ENCODE results near the gene UXS1. TPM values are rescaled to one million over a fixed set of nuclear protein-coding genes. Genes with fewer than 3 reads are reported as not detected.

The UXS1 gene
- total RNA-seq, 1 donor, result 22.8 TPM

DNA sequence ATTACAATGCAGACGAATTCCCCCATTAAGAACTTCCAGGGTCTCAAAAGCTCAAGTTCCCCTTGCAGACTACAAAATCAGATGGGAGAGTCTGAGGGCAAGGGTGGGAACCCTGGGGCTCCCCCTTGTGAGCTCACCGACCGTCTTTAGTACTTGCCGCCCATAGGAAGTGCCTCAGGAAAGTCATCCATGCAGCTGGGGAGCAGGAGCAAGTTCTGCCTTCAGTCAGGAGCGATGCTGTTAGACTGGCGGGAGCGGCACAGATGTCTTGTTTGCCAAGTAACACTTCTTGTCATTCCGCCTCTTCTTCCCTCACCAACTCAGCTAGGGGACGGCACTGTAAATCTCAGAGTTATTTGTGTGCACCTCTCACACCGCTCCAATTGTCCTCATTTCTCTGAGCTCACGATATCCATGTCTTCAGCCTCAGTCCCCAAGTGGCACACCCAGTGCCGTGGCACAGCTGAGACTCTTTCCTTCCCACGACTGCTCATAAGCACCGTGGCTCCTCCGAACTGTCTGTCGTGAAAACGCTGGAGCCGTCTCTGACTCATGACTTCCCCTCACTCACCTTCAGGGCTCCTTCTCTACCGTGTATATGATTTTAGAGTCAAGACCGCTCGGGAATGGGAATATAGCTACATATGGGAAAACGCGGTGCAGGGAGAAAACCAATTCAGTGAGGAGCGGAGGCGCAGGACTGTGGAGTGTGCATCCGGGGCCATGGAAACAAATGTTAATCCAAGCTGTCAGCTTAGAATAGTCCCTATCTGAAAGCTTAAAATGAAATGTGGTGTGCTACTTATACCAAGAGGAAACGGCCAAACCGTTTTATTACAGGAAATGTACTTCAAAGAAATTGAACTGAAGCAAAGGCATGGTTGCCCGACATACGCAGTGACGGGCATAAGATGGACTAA, 34.0 kb downstream of the UXS1 start:
- Histone ChIP-seq H3K4me3 (ENCODE audit: insufficient read depth, low read length) (no peak overlapping the region), H3K4me1 (ENCODE audit: insufficient read depth, low read length) (peaks cover 3% of the 10 kb centered on the region), H2AFZ (ENCODE audit: low read length) (no peak overlapping the region), H3K79me2 (ENCODE audit: insufficient read depth, low read length) (no peaks in the 10 kb centered on the region), H3K9me3 (ENCODE audit: low read depth, low read length) (no peaks in the 10 kb centered on the region), H4K20me1 (ENCODE audit: insufficient read depth, low read length) (no peaks in the 10 kb centered on the region), H3K4me2 (ENCODE audit: insufficient read depth, low read length) (no peak overlapping the region), H3K36me3 (ENCODE audit: insufficient read depth, low read length) (peaks cover 14% of the 10 kb centered on the region), H3K27ac (ENCODE audit: low read depth, low read length) (no peak overlapping the region), H3K27me3 (ENCODE audit: insufficient read depth, low read length) (no peaks in the 10 kb centered on the region)
- TF ChIP-seq, protein P1, sequence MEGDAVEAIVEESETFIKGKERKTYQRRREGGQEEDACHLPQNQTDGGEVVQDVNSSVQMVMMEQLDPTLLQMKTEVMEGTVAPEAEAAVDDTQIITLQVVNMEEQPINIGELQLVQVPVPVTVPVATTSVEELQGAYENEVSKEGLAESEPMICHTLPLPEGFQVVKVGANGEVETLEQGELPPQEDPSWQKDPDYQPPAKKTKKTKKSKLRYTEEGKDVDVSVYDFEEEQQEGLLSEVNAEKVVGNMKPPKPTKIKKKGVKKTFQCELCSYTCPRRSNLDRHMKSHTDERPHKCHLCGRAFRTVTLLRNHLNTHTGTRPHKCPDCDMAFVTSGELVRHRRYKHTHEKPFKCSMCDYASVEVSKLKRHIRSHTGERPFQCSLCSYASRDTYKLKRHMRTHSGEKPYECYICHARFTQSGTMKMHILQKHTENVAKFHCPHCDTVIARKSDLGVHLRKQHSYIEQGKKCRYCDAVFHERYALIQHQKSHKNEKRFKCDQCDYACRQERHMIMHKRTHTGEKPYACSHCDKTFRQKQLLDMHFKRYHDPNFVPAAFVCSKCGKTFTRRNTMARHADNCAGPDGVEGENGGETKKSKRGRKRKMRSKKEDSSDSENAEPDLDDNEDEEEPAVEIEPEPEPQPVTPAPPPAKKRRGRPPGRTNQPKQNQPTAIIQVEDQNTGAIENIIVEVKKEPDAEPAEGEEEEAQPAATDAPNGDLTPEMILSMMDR (IDR thresholded peaks at IDR 0.05; ENCODE audit: extremely low read depth, low read depth, low read length), result no peak
- DNase-seq (ENCODE audit: insufficient read length, low spot score, missing footprints), result no peak

DNA sequence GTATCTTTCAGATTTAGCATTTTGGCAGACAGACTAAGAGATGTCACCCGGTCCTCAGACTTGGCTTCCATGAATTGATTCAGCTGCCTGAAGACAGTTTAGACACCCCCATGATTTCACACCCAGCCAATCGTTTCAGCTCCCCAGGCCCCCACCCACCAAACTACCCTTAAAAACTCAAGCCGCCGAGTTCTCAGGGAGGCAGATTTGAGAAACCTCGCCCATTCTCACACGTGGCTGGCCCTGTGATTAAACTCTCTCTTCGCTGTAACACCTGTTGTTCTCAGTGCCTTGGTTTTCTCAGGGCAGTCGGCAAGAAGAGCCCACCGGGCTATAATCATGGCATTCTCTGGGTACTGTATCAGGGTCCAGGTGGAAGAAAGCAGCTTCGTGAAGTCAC, 35.2 kb downstream of the UXS1 start:
- no peak overlapping the region for H3K27ac ChIP-seq (ENCODE audit: low read depth, low read length)
- no peak overlapping the region for H2AFZ ChIP-seq (ENCODE audit: low read length)
- peaks cover 3% of the 10 kb centered on the region for H3K4me1 ChIP-seq (ENCODE audit: insufficient read depth, low read length)
- no peaks in the 10 kb centered on the region for H3K9me3 ChIP-seq (ENCODE audit: low read depth, low read length)
- H3K27me3 ChIP-seq (ENCODE audit: insufficient read depth, low read length), result no peaks in the 10 kb centered on the region
- TF ChIP-seq, protein P1 (IDR thresholded peaks at IDR 0.05; ENCODE audit: extremely low read depth, low read depth, low read length), result no peak
- no peak overlapping the region for H3K4me2 ChIP-seq (ENCODE audit: insufficient read depth, low read length)
- no peaks in the 10 kb centered on the region for H4K20me1 ChIP-seq (ENCODE audit: insufficient read depth, low read length)
- H3K4me3 ChIP-seq (ENCODE audit: insufficient read depth, low read length), result no peak overlapping the region
- no peaks in the 10 kb centered on the region for H3K79me2 ChIP-seq (ENCODE audit: insufficient read depth, low read length)
- DNase-seq (ENCODE audit: insufficient read length, low spot score, missing footprints), result no peak
- H3K36me3 ChIP-seq (ENCODE audit: insufficient read depth, low read length), result peaks cover 23% of the 10 kb centered on the region

DNA sequence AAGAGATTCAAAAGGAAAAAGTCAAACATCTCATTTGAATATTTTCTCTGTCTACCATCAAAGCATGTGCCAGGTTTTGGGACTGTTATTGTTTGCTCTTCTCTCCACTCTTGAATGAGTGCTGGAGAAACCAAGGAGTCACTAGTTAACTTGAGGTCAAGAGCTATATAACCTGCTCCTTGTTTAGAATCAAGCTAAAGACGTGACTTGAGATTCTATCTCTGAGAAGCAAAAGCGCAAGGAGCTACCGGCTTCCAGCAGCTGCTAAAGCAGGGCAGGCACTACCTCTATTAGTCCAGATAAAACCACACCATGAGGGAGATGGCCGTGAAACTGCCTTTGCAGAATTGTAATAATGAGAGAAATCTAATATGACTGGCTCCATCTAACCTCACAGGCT, 36.0 kb downstream of the UXS1 start:
- DNase-seq (ENCODE audit: insufficient read length, low spot score, missing footprints), result no peak
- no peaks in the 10 kb centered on the region for H4K20me1 ChIP-seq (ENCODE audit: insufficient read depth, low read length)
- peaks cover 23% of the 10 kb centered on the region for H3K36me3 ChIP-seq (ENCODE audit: insufficient read depth, low read length)
- H3K4me2 ChIP-seq (ENCODE audit: insufficient read depth, low read length), result no peak overlapping the region
- no peak overlapping the region for H3K27ac ChIP-seq (ENCODE audit: low read depth, low read length)
- H3K4me3 ChIP-seq (ENCODE audit: insufficient read depth, low read length), result no peak overlapping the region
- H3K79me2 ChIP-seq (ENCODE audit: insufficient read depth, low read length), result no peaks in the 10 kb centered on the region
- no peaks in the 10 kb centered on the region for H3K9me3 ChIP-seq (ENCODE audit: low read depth, low read length)
- H2AFZ ChIP-seq (ENCODE audit: low read length), result no peak overlapping the region
- H3K4me1 ChIP-seq (ENCODE audit: insufficient read depth, low read length), result no peaks in the 10 kb centered on the region
- TF ChIP-seq, protein P1 (IDR thresholded peaks at IDR 0.05; ENCODE audit: extremely low read depth, low read depth, low read length), result no peak
- no peaks in the 10 kb centered on the region for H3K27me3 ChIP-seq (ENCODE audit: insufficient read depth, low read length)

DNA sequence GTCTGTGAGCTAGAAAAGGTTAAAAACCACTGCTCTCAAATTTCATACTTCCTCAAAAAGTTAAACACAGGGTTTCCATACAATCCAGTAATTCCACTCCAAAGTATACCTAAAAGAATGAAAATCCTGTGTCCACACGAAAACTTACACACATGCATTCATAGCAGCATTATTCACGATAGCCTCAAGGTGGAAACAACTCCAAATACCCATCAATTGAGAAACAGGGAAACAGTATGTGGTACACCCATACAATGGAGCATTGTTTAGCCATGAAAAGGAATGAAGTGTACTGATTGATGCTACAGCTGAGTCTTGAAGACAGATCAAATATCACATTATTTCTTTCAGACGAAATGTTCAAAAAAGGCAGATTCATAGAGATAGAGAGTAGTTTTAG, 36.7 kb downstream of the UXS1 start:
- Histone ChIP-seq H3K27me3 (ENCODE audit: insufficient read depth, low read length) (no peaks in the 10 kb centered on the region), H3K4me2 (ENCODE audit: insufficient read depth, low read length) (no peak overlapping the region), H3K9me3 (ENCODE audit: low read depth, low read length) (no peaks in the 10 kb centered on the region)

More for the DNA sequence above, 36.7 kb downstream of the UXS1 start:
- H3K4me3 ChIP-seq (ENCODE audit: insufficient read depth, low read length), result no peak overlapping the region
- H4K20me1 ChIP-seq (ENCODE audit: insufficient read depth, low read length), result no peaks in the 10 kb centered on the region
- H3K79me2 ChIP-seq (ENCODE audit: insufficient read depth, low read length), result no peaks in the 10 kb centered on the region
- TF ChIP-seq, protein P1 (IDR thresholded peaks at IDR 0.05; ENCODE audit: extremely low read depth, low read depth, low read length), result no peak
- no peak overlapping the region for H3K27ac ChIP-seq (ENCODE audit: low read depth, low read length)
- H2AFZ ChIP-seq (ENCODE audit: low read length), result no peak overlapping the region
- no peaks in the 10 kb centered on the region for H3K4me1 ChIP-seq (ENCODE audit: insufficient read depth, low read length)
- DNase-seq (ENCODE audit: insufficient read length, low spot score, missing footprints), result no peak
- H3K36me3 ChIP-seq (ENCODE audit: insufficient read depth, low read length), result peaks cover 23% of the 10 kb centered on the region
